Sigmoid colon (tissue), 7 donors: ENCODE results near the gene MAZ. TPM values are rescaled to one million over a fixed set of nuclear protein-coding genes. Genes with fewer than 3 reads are reported as not detected.

ENCODE experiments used
- DNase-seq: peaks from one replicate; pipeline ENCODE4 v3.0.0-alpha.2; 2019
- H3K27ac ChIP-seq, 4 donors: fragments of 200-600 bp; sonication (generic); one replicate each; pipeline ENCODE4 v1.5.1; 2016 to 2019; ENCODE audit warnings: mild to moderate bottlenecking in 1 of 4
- H3K27me3 ChIP-seq, 3 donors: fragments of 200-600 bp; sonication (generic); one replicate each; pipeline ENCODE4 v1.5.1; 2019; ENCODE audit warnings: mild to moderate bottlenecking in 1 of 3
- H3K36me3 ChIP-seq, 4 donors: fragments of 200-600 bp; sonication (generic); one replicate each; pipeline ENCODE4 v1.5.1; 2016 to 2019
- H3K4me1 ChIP-seq, 4 donors: fragments of 200-600 bp; sonication (generic); one replicate each; pipeline ENCODE4 v1.5.1; 2017 to 2019
- H3K4me3 ChIP-seq, 4 donors: fragments of 200-600 bp; sonication (generic); one replicate each; pipeline ENCODE4 v1.5.1; 2017 to 2019; ENCODE audit warnings: mild to moderate bottlenecking in 2 of 4, moderate library complexity in 1 of 4
- H3K9me3 ChIP-seq, 4 donors: fragments of 200-600 bp in 3 of 4; sonication (generic) in 3 of 4; one replicate each; pipeline versions ENCODE4 v1.5.1 to v1.6.1; 2013 to 2019
- CTCF ChIP-seq, 4 experiments: fragments of 450-650 bp in 3 of 4; fragments of 200-600 bp in 1 of 4; IDR thresholded peaks; one replicate each; pipeline ENCODE4 v1.5.1; 2016 to 2019; ENCODE audit warnings: antibody characterized with exemption in 4 of 4, mild to moderate bottlenecking in 3 of 4, moderate library complexity in 2 of 4
- EP300 ChIP-seq, 4 donors: sonication (generic); formaldehyde crosslinking; IDR thresholded peaks; one replicate each; pipeline ENCODE4 v1.6.1; 2017; ENCODE audit warnings: antibody characterized with exemption in 4 of 4
- POLR2A ChIP-seq, 2 donors: fragments of 450-650 bp; IDR thresholded peaks; one replicate each; pipeline ENCODE4 v1.6.1; 2016; ENCODE audit warnings: antibody characterized with exemption in 2 of 2, mild to moderate bottlenecking in 2 of 2, moderate library complexity in 2 of 2
- POLR2AphosphoS5 ChIP-seq, 4 donors: sonication (generic); formaldehyde crosslinking; IDR thresholded peaks; one replicate each; pipeline ENCODE4 v1.6.1; 2017; ENCODE audit warnings: antibody characterized with exemption in 4 of 4
- WGBS, 2 donors: extraction: QIAGEN DNeasy Blood & Tissue Kit; methylation state at CpG; one replicate each; pipeline ENCODE4 v1.1.7; 2013; 5-methylcytosine and 5-hydroxymethylcytosine counted together
- intact Hi-C: fragments of 100-400 bp; cut with DNase I; formaldehyde crosslinking; loops from one replicate; pipeline ENCODE4 v1.15.1; 2023
- polyA plus RNA-seq, 3 donors: library from polyadenylated mRNA; stranded (reverse); fragments of 200-250 nt; gene quantifications; one replicate each; pipeline ENCODE4 v1.2.3, GENCODE V29; 2013
- total RNA-seq, 4 donors: library from RNA; depleted of rRNA; stranded (reverse); fragments of >200 nt; gene quantifications; one replicate each; pipeline ENCODE4 v1.1.0, GENCODE V29; 2016
- donor health status: healthy with polysubstance abuse.
- donor health status: Bipolar disorder and iron deficiency.
- donor health status: healthy.

The MAZ gene
- total and polyA plus RNA-seq, 7 donors = 59.6 to 226 (median 102) TPM

GRCh38 chr16:29809850-29810698, 3.7 kb downstream of the MAZ start:
- Histone ChIP-seq H3K4me3 (no peak overlapping the region), H3K4me1 (peaks cover 0 to 78% (median 72%) of the 10 kb centered on the region in 4 donors), H3K9me3 (no peaks in the 10 kb centered on the region), H3K27ac (peak overlapping the region; percentile 94 to 97 (median 95)), H3K27me3 (no peaks in the 10 kb centered on the region), H3K36me3 (peaks cover 0 to 22% (median 8%) of the 10 kb centered on the region in 4 donors)
- intact Hi-C loops = loop anchor here (5.0 to 10.0 kb wide), 3 partner anchors 257 to 845 kb away; partner anchors contain the start of genes ALDOA, FBRS, PRR14 and TBX6
- no peak for DNase-seq
- 52 to 58% methylated on average over 23 of the region's 23 CpGs for WGBS, 2 donors
- TF ChIP-seq POLR2AphosphoS5 (IDR thresholded peaks at IDR 0.05) (no peak), EP300 (IDR thresholded peaks at IDR 0.05) (no peak), POLR2A (IDR thresholded peaks at IDR 0.05) (no peak), CTCF (IDR thresholded peaks at IDR 0.05) (no peak)

- no peak for DNase-seq
- Histone ChIP-seq H3K9me3 (no peaks in the 10 kb centered on the region), H3K4me1 (peaks cover 0 to 81% (median 75%) of the 10 kb centered on the region in 4 donors), H3K4me3 (peak overlapping the region in 1 of 4 donors; percentile 66), H3K36me3 (peaks cover 0 to 22% (median 8%) of the 10 kb centered on the region in 4 donors), H3K27me3 (no peaks in the 10 kb centered on the region), H3K27ac (peak overlapping the region; percentile 94 to 97 (median 95))
- intact Hi-C loops = loop anchor here (5.0 to 10.0 kb wide), 3 partner anchors 257 to 844 kb away; partner anchors contain the start of genes ALDOA, FBRS, PRR14 and TBX6
- TF ChIP-seq POLR2A (IDR thresholded peaks at IDR 0.05) (no peak), CTCF (IDR thresholded peaks at IDR 0.05) (no peak), POLR2AphosphoS5 (IDR thresholded peaks at IDR 0.05) (no peak), EP300 (IDR thresholded peaks at IDR 0.05) (no peak)
- 23 to 38% methylated on average over 9 of the region's 9 CpGs for WGBS, 2 donors
Measured at GRCh38 chr16:29810699-29811169, 4.4 kb downstream of the MAZ start.

GRCh38 chr16:29811170-29811895, 5.0 kb downstream of the MAZ start:
- H3K27me3 ChIP-seq = no peaks in the 10 kb centered on the region
- 0 to 2% methylated on average over 31 of the region's 31 CpGs for WGBS, 2 donors
- peak overlapping the region; percentile 46 to 66 (median 60) for H3K4me3 ChIP-seq
- TF ChIP-seq EP300 (IDR thresholded peaks at IDR 0.05) (no peak), POLR2AphosphoS5 (IDR thresholded peaks at IDR 0.05) (peak; percentile 44 to 79 (median 78))
- intact Hi-C loops = loop anchor here (5.0 to 10.0 kb wide), 3 partner anchors 256 to 843 kb away; partner anchors contain the start of genes ALDOA, FBRS, PRR14 and TBX6
- peak overlapping the region; percentile 94 to 97 (median 95) for H3K27ac ChIP-seq
- peaks cover 0 to 22% (median 8%) of the 10 kb centered on the region in 4 donors for H3K36me3 ChIP-seq
- peaks cover 0 to 81% (median 75%) of the 10 kb centered on the region in 4 donors for H3K4me1 ChIP-seq
- DNase-seq = peak; percentile 99
- H3K9me3 ChIP-seq = no peaks in the 10 kb centered on the region

- intact Hi-C loops = loop anchor here (5.0 to 10.0 kb wide), 3 partner anchors 255 to 843 kb away; partner anchors contain the start of genes ALDOA, FBRS, PRR14 and TBX6
- WGBS, 2 donors = 2 to 4% methylated on average over 69 of the region's 69 CpGs
- Histone ChIP-seq H3K27me3 (no peaks in the 10 kb centered on the region), H3K36me3 (peaks cover 0 to 22% (median 8%) of the 10 kb centered on the region in 4 donors), H3K27ac (peak within 1 kb of the TSS; percentile 94 to 97 (median 95)), H3K9me3 (no peaks in the 10 kb centered on the region), H3K4me3 (peak within 1 kb of the TSS; percentile 46 to 66 (median 60)), H3K4me1 (peaks cover 0 to 87% (median 79%) of the 10 kb centered on the region in 4 donors)
- DNase-seq = peak; percentile 89
- no peak for TF ChIP-seq EP300 (IDR thresholded peaks at IDR 0.05)
- TF ChIP-seq POLR2AphosphoS5 (IDR thresholded peaks at IDR 0.05) = peak in 3 of 4 donors; percentile 4 to 58 (median 52)
Measured at GRCh38 chr16:29811896-29812665, 5.8 kb downstream of the MAZ start, which contains the start of gene PRRT2. Gene PRRT2 (plus strand): TSS chr16:29812193. CDS start chr16:29813055, 862 bp downstream.
